Measurements from ENCODE around the gene TRMT1.

Gene TRMT1

DNA sequence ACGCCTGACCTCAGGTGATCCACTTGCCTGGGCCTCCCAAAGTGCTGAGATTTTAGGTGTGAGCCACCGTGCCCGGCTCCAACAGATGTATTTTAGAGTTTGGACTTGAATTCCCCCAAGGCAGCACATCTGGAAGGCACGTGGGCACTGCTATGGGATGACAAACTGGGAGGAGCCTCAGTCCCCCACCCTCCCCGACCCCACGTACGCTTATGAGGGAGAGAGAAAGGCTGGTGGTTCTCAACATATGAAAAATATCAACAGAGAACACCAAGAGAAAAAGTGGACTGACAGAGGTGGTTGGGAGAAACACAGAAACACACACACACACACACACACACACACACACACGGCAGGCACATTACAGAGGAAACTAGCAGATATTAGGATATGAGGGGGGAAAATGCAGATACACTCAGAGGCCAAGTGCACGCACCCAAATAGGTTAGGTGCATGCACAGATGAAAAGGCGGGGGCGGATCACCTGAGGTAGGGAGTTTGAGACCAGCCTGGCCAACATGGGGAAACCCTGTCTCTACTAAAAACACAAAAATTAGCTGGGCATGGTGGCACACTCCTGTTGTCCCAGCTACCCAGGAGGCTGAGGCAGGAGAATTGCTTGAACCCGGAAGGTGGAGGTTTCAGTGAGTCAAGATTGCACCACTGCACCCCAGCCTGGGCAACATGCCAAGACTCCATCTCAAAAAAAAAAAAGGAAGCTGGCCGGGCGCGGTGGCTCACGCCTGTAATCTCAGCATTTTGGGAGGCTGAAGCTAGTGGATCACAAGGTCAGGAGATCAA, 30.4 kb upstream of the TRMT1 start:
- WGBS (ENCODE audit: extremely low coverage, insufficient coverage, low lambda C conversion rate): no CpG with 5 or more reads among the region's 16 CpGs
- Histone ChIP-seq H4K8ac (ENCODE audit: low read depth, low read length) (no peak overlapping the region), H2AK5ac (ENCODE audit: low read length) (no peak overlapping the region), H3K4me2 (ENCODE audit: low read length) (no peak overlapping the region), H3K23ac (ENCODE audit: low read length) (no peak overlapping the region), H2BK120ac (ENCODE audit: low read depth, low read length) (no peak overlapping the region), H3K9ac (ENCODE audit: low read length) (no peak overlapping the region), H3K56ac (ENCODE audit: low read length) (no peak overlapping the region), H3K79me1 (ENCODE audit: low read length) (peaks cover 2% of the 10 kb centered on the region), H2BK15ac (replicated peaks; ENCODE audit: low read depth) (no peak overlapping the region), H3K18ac (ENCODE audit: low read length) (no peak overlapping the region), H4K5ac (ENCODE audit: low read length) (no peak overlapping the region), H3K4me3 (ENCODE audit: low read length) (no peak overlapping the region), H3K4me1 (ENCODE audit: control insufficient read depth, low read depth, low read length) (no peaks in the 10 kb centered on the region), H3K4ac (ENCODE audit: low read depth, low read length) (no peak overlapping the region), H3K36me3 (ENCODE audit: control insufficient read depth, insufficient read depth, low read length) (no peaks in the 10 kb centered on the region), H3K27ac (ENCODE audit: low read depth, low read length) (no peak overlapping the region), H3K79me2 (ENCODE audit: control insufficient read depth, insufficient read depth, low read length) (peaks cover 9% of the 10 kb centered on the region), H2BK5ac (ENCODE audit: low read length) (no peak overlapping the region), H3K27me3 (ENCODE audit: insufficient read depth, low read length, poor library complexity) (no peaks in the 10 kb centered on the region)
- no peak for DNase-seq

GRCh38 chr19:13139633-13140311, 23.2 kb upstream of the TRMT1 start:
- no peak overlapping the region for H4K8ac ChIP-seq (ENCODE audit: low read depth, low read length)
- no peak overlapping the region for H2BK15ac ChIP-seq (replicated peaks; ENCODE audit: low read depth)
- H4K5ac ChIP-seq (ENCODE audit: low read length): no peak overlapping the region
- peaks cover 24% of the 10 kb centered on the region for H3K36me3 ChIP-seq (ENCODE audit: control insufficient read depth, insufficient read depth, low read length)
- no peak overlapping the region for H2BK120ac ChIP-seq (ENCODE audit: low read depth, low read length)
- H3K56ac ChIP-seq (ENCODE audit: low read length): no peak overlapping the region
- H3K9ac ChIP-seq (ENCODE audit: low read length): no peak overlapping the region
- H2BK5ac ChIP-seq (ENCODE audit: low read length): no peak overlapping the region
- no peak overlapping the region for H3K4me3 ChIP-seq (ENCODE audit: low read length)
- H3K4ac ChIP-seq (ENCODE audit: low read depth, low read length): no peak overlapping the region
- H3K79me1 ChIP-seq (ENCODE audit: low read length): peaks cover 3% of the 10 kb centered on the region
- no peak overlapping the region for H3K23ac ChIP-seq (ENCODE audit: low read length)
- DNase-seq: no peak
- no CpG with 5 or more reads among the region's 11 CpGs for WGBS (ENCODE audit: extremely low coverage, insufficient coverage, low lambda C conversion rate)
- H3K79me2 ChIP-seq (ENCODE audit: control insufficient read depth, insufficient read depth, low read length): peaks cover under 1% of the 10 kb centered on the region
- no peaks in the 10 kb centered on the region for H3K27me3 ChIP-seq (ENCODE audit: insufficient read depth, low read length, poor library complexity)
- H3K4me2 ChIP-seq (ENCODE audit: low read length): no peak overlapping the region
- H3K18ac ChIP-seq (ENCODE audit: low read length): no peak overlapping the region
- no peaks in the 10 kb centered on the region for H3K4me1 ChIP-seq (ENCODE audit: control insufficient read depth, low read depth, low read length)
- no peak overlapping the region for H2AK5ac ChIP-seq (ENCODE audit: low read length)
- no peak overlapping the region for H3K27ac ChIP-seq (ENCODE audit: low read depth, low read length)

- Histone ChIP-seq H4K8ac (ENCODE audit: low read depth, low read length) (no peak overlapping the region), H3K27me3 (ENCODE audit: insufficient read depth, low read length, poor library complexity) (no peaks in the 10 kb centered on the region), H3K4me3 (ENCODE audit: low read length) (no peak overlapping the region), H3K4me1 (ENCODE audit: control insufficient read depth, low read depth, low read length) (no peaks in the 10 kb centered on the region), H2BK15ac (replicated peaks; ENCODE audit: low read depth) (no peak overlapping the region), H2BK120ac (ENCODE audit: low read depth, low read length) (no peak overlapping the region), H3K18ac (ENCODE audit: low read length) (no peak overlapping the region), H2BK5ac (ENCODE audit: low read length) (no peak overlapping the region), H3K36me3 (ENCODE audit: control insufficient read depth, insufficient read depth, low read length) (peaks cover 24% of the 10 kb centered on the region), H2AK5ac (ENCODE audit: low read length) (no peak overlapping the region), H3K27ac (ENCODE audit: low read depth, low read length) (no peak overlapping the region), H3K56ac (ENCODE audit: low read length) (no peak overlapping the region), H4K5ac (ENCODE audit: low read length) (no peak overlapping the region), H3K4me2 (ENCODE audit: low read length) (no peak overlapping the region), H3K79me1 (ENCODE audit: low read length) (peaks cover 3% of the 10 kb centered on the region), H3K4ac (ENCODE audit: low read depth, low read length) (no peak overlapping the region), H3K23ac (ENCODE audit: low read length) (no peak overlapping the region), H3K9ac (ENCODE audit: low read length) (no peak overlapping the region), H3K79me2 (ENCODE audit: control insufficient read depth, insufficient read depth, low read length) (peaks cover 9% of the 10 kb centered on the region)
- DNase-seq: no peak
- WGBS (ENCODE audit: extremely low coverage, insufficient coverage, low lambda C conversion rate): no CpG with 5 or more reads among the region's 10 CpGs
These were observed 22.3 kb upstream of the TRMT1 start for GRCh38 chr19:13138916-13139198.

- Histone ChIP-seq H3K4me3 (ENCODE audit: low read length) (no peak overlapping the region), H3K4me1 (ENCODE audit: control insufficient read depth, low read depth, low read length) (no peaks in the 10 kb centered on the region), H3K36me3 (ENCODE audit: control insufficient read depth, insufficient read depth, low read length) (peaks cover 24% of the 10 kb centered on the region), H3K79me2 (ENCODE audit: control insufficient read depth, insufficient read depth, low read length) (peaks cover 9% of the 10 kb centered on the region), H2AK5ac (ENCODE audit: low read length) (no peak overlapping the region), H3K18ac (ENCODE audit: low read length) (no peak overlapping the region), H2BK15ac (replicated peaks; ENCODE audit: low read depth) (no peak overlapping the region), H4K8ac (ENCODE audit: low read depth, low read length) (no peak overlapping the region), H3K23ac (ENCODE audit: low read length) (no peak overlapping the region), H3K9ac (ENCODE audit: low read length) (no peak overlapping the region), H3K27ac (ENCODE audit: low read depth, low read length) (no peak overlapping the region), H3K27me3 (ENCODE audit: insufficient read depth, low read length, poor library complexity) (no peaks in the 10 kb centered on the region), H3K4me2 (ENCODE audit: low read length) (no peak overlapping the region), H3K56ac (ENCODE audit: low read length) (no peak overlapping the region), H3K79me1 (ENCODE audit: low read length) (peaks cover 8% of the 10 kb centered on the region), H2BK120ac (ENCODE audit: low read depth, low read length) (no peak overlapping the region), H2BK5ac (ENCODE audit: low read length) (no peak overlapping the region), H4K5ac (ENCODE audit: low read length) (no peak overlapping the region), H3K4ac (ENCODE audit: low read depth, low read length) (no peak overlapping the region)
- no CpG with 5 or more reads among the region's 40 CpGs for WGBS (ENCODE audit: extremely low coverage, insufficient coverage, low lambda C conversion rate)
- DNase-seq: no peak
These were observed 21.8 kb upstream of the TRMT1 start for GRCh38 chr19:13138171-13138915.

GRCh38 chr19:13137290-13137794, 20.8 kb upstream of the TRMT1 start:
- no peak overlapping the region for H3K4me2 ChIP-seq (ENCODE audit: low read length)
- no peak overlapping the region for H3K23ac ChIP-seq (ENCODE audit: low read length)
- H4K5ac ChIP-seq (ENCODE audit: low read length): no peak overlapping the region
- H3K4me3 ChIP-seq (ENCODE audit: low read length): no peak overlapping the region
- H3K36me3 ChIP-seq (ENCODE audit: control insufficient read depth, insufficient read depth, low read length): peaks cover 24% of the 10 kb centered on the region
- no peak overlapping the region for H4K8ac ChIP-seq (ENCODE audit: low read depth, low read length)
- no peak for DNase-seq
- H3K9ac ChIP-seq (ENCODE audit: low read length): no peak overlapping the region
- H2AK5ac ChIP-seq (ENCODE audit: low read length): no peak overlapping the region
- H3K18ac ChIP-seq (ENCODE audit: low read length): no peak overlapping the region
- peaks cover 15% of the 10 kb centered on the region for H3K79me1 ChIP-seq (ENCODE audit: low read length)
- H3K4ac ChIP-seq (ENCODE audit: low read depth, low read length): no peak overlapping the region
- H2BK120ac ChIP-seq (ENCODE audit: low read depth, low read length): no peak overlapping the region
- H3K27me3 ChIP-seq (ENCODE audit: insufficient read depth, low read length, poor library complexity): no peaks in the 10 kb centered on the region
- no peak overlapping the region for H2BK15ac ChIP-seq (replicated peaks; ENCODE audit: low read depth)
- no peak overlapping the region for H2BK5ac ChIP-seq (ENCODE audit: low read length)
- H3K79me2 ChIP-seq (ENCODE audit: control insufficient read depth, insufficient read depth, low read length): peaks cover 16% of the 10 kb centered on the region
- H3K56ac ChIP-seq (ENCODE audit: low read length): no peak overlapping the region
- no peak overlapping the region for H3K27ac ChIP-seq (ENCODE audit: low read depth, low read length)
- H3K4me1 ChIP-seq (ENCODE audit: control insufficient read depth, low read depth, low read length): no peaks in the 10 kb centered on the region
- WGBS (ENCODE audit: extremely low coverage, insufficient coverage, low lambda C conversion rate): no CpG with 5 or more reads among the region's 28 CpGs

Data from mesendoderm (in vitro differentiated cells).